ENCODE results near the gene FAM78B.

FAM78B gene

GRCh38 chr1:166153525-166154314 lies 13.1 kb downstream of the FAM78B start:
- no peaks in the 10 kb centered on the region for H3K9me3 ChIP-seq (ENCODE audit: low read length)
- no peaks in the 10 kb centered on the region for H3K36me3 ChIP-seq (ENCODE audit: insufficient read depth, low read length)
- no peak overlapping the region for H3K4me3 ChIP-seq (ENCODE audit: low read length)
- no peaks in the 10 kb centered on the region for H3K4me1 ChIP-seq (ENCODE audit: insufficient read depth, low read length)
- peaks cover 2% of the 10 kb centered on the region for H3K27me3 ChIP-seq (ENCODE audit: insufficient read depth, low read length)
- H2AFZ ChIP-seq (ENCODE audit: low read depth, low read length) = no peak overlapping the region

- H3K4me3 ChIP-seq (ENCODE audit: low read length) = no peak overlapping the region
- no peaks in the 10 kb centered on the region for H3K36me3 ChIP-seq (ENCODE audit: insufficient read depth, low read length)
- H3K9me3 ChIP-seq (ENCODE audit: low read length) = no peaks in the 10 kb centered on the region
- H2AFZ ChIP-seq (ENCODE audit: low read depth, low read length) = no peak overlapping the region
- H3K4me1 ChIP-seq (ENCODE audit: insufficient read depth, low read length) = no peaks in the 10 kb centered on the region
- H3K27me3 ChIP-seq (ENCODE audit: insufficient read depth, low read length) = peaks cover 2% of the 10 kb centered on the region
Observed at GRCh38 chr1:166152978-166153377, 13.8 kb downstream of the FAM78B start.

GRCh38 chr1:166151804-166152203 lies 15.0 kb downstream of the FAM78B start:
- Histone ChIP-seq H3K4me1 (ENCODE audit: insufficient read depth, low read length) (no peaks in the 10 kb centered on the region), H3K36me3 (ENCODE audit: insufficient read depth, low read length) (no peaks in the 10 kb centered on the region), H3K4me3 (ENCODE audit: low read length) (no peak overlapping the region), H2AFZ (ENCODE audit: low read depth, low read length) (no peak overlapping the region), H3K9me3 (ENCODE audit: low read length) (no peaks in the 10 kb centered on the region), H3K27me3 (ENCODE audit: insufficient read depth, low read length) (no peaks in the 10 kb centered on the region)

- Histone ChIP-seq H3K4me3 (ENCODE audit: low read length) (no peak overlapping the region), H3K4me1 (ENCODE audit: insufficient read depth, low read length) (no peaks in the 10 kb centered on the region), H2AFZ (ENCODE audit: low read depth, low read length) (no peak overlapping the region), H3K9me3 (ENCODE audit: low read length) (no peaks in the 10 kb centered on the region), H3K36me3 (ENCODE audit: insufficient read depth, low read length) (no peaks in the 10 kb centered on the region), H3K27me3 (ENCODE audit: insufficient read depth, low read length) (peaks cover 2% of the 10 kb centered on the region)
Observed at GRCh38 chr1:166145499-166145898, 21.3 kb downstream of the FAM78B start.

GRCh38 chr1:166141969-166142368 lies 24.8 kb downstream of the FAM78B start:
- Histone ChIP-seq H3K4me3 (ENCODE audit: low read length) (no peak overlapping the region), H3K4me1 (ENCODE audit: insufficient read depth, low read length) (no peaks in the 10 kb centered on the region), H3K9me3 (ENCODE audit: low read length) (no peaks in the 10 kb centered on the region), H3K36me3 (ENCODE audit: insufficient read depth, low read length) (no peaks in the 10 kb centered on the region), H3K27me3 (ENCODE audit: insufficient read depth, low read length) (peaks cover 2% of the 10 kb centered on the region), H2AFZ (ENCODE audit: low read depth, low read length) (no peak overlapping the region)

- Histone ChIP-seq H3K36me3 (ENCODE audit: insufficient read depth, low read length) (no peaks in the 10 kb centered on the region), H3K4me3 (ENCODE audit: low read length) (no peak overlapping the region), H3K27me3 (ENCODE audit: insufficient read depth, low read length) (peaks cover 2% of the 10 kb centered on the region), H3K9me3 (ENCODE audit: low read length) (no peaks in the 10 kb centered on the region), H3K4me1 (ENCODE audit: insufficient read depth, low read length) (no peaks in the 10 kb centered on the region), H2AFZ (ENCODE audit: low read depth, low read length) (no peak overlapping the region)
Observed at GRCh38 chr1:166140251-166140650, 26.6 kb downstream of the FAM78B start.

- H2AFZ ChIP-seq (ENCODE audit: low read depth, low read length) = no peak overlapping the region
- no peak overlapping the region for H3K4me3 ChIP-seq (ENCODE audit: low read length)
- no peaks in the 10 kb centered on the region for H3K4me1 ChIP-seq (ENCODE audit: insufficient read depth, low read length)
- H3K36me3 ChIP-seq (ENCODE audit: insufficient read depth, low read length) = no peaks in the 10 kb centered on the region
- H3K27me3 ChIP-seq (ENCODE audit: insufficient read depth, low read length) = no peaks in the 10 kb centered on the region
- H3K9me3 ChIP-seq (ENCODE audit: low read length) = no peaks in the 10 kb centered on the region
Observed at GRCh38 chr1:166139735-166140134, 27.1 kb downstream of the FAM78B start.

GRCh38 chr1:166136699-166137401 lies 30.0 kb downstream of the FAM78B start:
- no peak overlapping the region for H3K4me3 ChIP-seq (ENCODE audit: low read length)
- no peaks in the 10 kb centered on the region for H3K9me3 ChIP-seq (ENCODE audit: low read length)
- H3K36me3 ChIP-seq (ENCODE audit: insufficient read depth, low read length) = no peaks in the 10 kb centered on the region
- H3K4me1 ChIP-seq (ENCODE audit: insufficient read depth, low read length) = no peaks in the 10 kb centered on the region
- no peak overlapping the region for H2AFZ ChIP-seq (ENCODE audit: low read depth, low read length)
- H3K27me3 ChIP-seq (ENCODE audit: insufficient read depth, low read length) = no peaks in the 10 kb centered on the region

- H3K4me3 ChIP-seq (ENCODE audit: low read length) = no peak overlapping the region
- H3K9me3 ChIP-seq (ENCODE audit: low read length) = no peaks in the 10 kb centered on the region
- H3K36me3 ChIP-seq (ENCODE audit: insufficient read depth, low read length) = no peaks in the 10 kb centered on the region
- no peak overlapping the region for H2AFZ ChIP-seq (ENCODE audit: low read depth, low read length)
- H3K27me3 ChIP-seq (ENCODE audit: insufficient read depth, low read length) = no peaks in the 10 kb centered on the region
- no peaks in the 10 kb centered on the region for H3K4me1 ChIP-seq (ENCODE audit: insufficient read depth, low read length)
Observed at GRCh38 chr1:166136222-166136621, 30.6 kb downstream of the FAM78B start.

- no peaks in the 10 kb centered on the region for H3K9me3 ChIP-seq (ENCODE audit: low read length)
- no peaks in the 10 kb centered on the region for H3K27me3 ChIP-seq (ENCODE audit: insufficient read depth, low read length)
- no peak overlapping the region for H2AFZ ChIP-seq (ENCODE audit: low read depth, low read length)
- H3K4me1 ChIP-seq (ENCODE audit: insufficient read depth, low read length) = no peaks in the 10 kb centered on the region
- H3K36me3 ChIP-seq (ENCODE audit: insufficient read depth, low read length) = no peaks in the 10 kb centered on the region
- no peak overlapping the region for H3K4me3 ChIP-seq (ENCODE audit: low read length)
Observed at GRCh38 chr1:166133857-166134256, 32.9 kb downstream of the FAM78B start.

GRCh38 chr1:166133276-166133841 lies 33.4 kb downstream of the FAM78B start:
- H3K4me3 ChIP-seq (ENCODE audit: low read length) = no peak overlapping the region

GRCh38 chr1:166132496-166132895 lies 34.3 kb downstream of the FAM78B start:
- Histone ChIP-seq H3K27me3 (ENCODE audit: insufficient read depth, low read length) (no peaks in the 10 kb centered on the region), H2AFZ (ENCODE audit: low read depth, low read length) (no peak overlapping the region), H3K9me3 (ENCODE audit: low read length) (no peaks in the 10 kb centered on the region), H3K36me3 (ENCODE audit: insufficient read depth, low read length) (no peaks in the 10 kb centered on the region), H3K4me1 (ENCODE audit: insufficient read depth, low read length) (no peaks in the 10 kb centered on the region), H3K4me3 (ENCODE audit: low read length) (no peak overlapping the region)

More at GRCh38 chr1:166133276-166133841, 33.4 kb downstream of the FAM78B start:
- H3K4me1 ChIP-seq (ENCODE audit: insufficient read depth, low read length) = no peaks in the 10 kb centered on the region
- no peak overlapping the region for H2AFZ ChIP-seq (ENCODE audit: low read depth, low read length)
- H3K27me3 ChIP-seq (ENCODE audit: insufficient read depth, low read length) = no peaks in the 10 kb centered on the region
- no peaks in the 10 kb centered on the region for H3K9me3 ChIP-seq (ENCODE audit: low read length)
- no peaks in the 10 kb centered on the region for H3K36me3 ChIP-seq (ENCODE audit: insufficient read depth, low read length)

- Histone ChIP-seq H3K27me3 (ENCODE audit: insufficient read depth, low read length) (no peaks in the 10 kb centered on the region), H3K4me3 (ENCODE audit: low read length) (no peak overlapping the region), H3K4me1 (ENCODE audit: insufficient read depth, low read length) (no peaks in the 10 kb centered on the region), H2AFZ (ENCODE audit: low read depth, low read length) (no peak overlapping the region), H3K36me3 (ENCODE audit: insufficient read depth, low read length) (no peaks in the 10 kb centered on the region), H3K9me3 (ENCODE audit: low read length) (no peaks in the 10 kb centered on the region)
Observed at GRCh38 chr1:166129006-166129405, 37.8 kb downstream of the FAM78B start.
